ENCODE data around the gene FA2H. TPM values are rescaled to one million over a fixed set of nuclear protein-coding genes. Genes with fewer than 3 reads are reported as not detected.
"Not testable (repeated sequence)": the region's sequence is repeated elsewhere in the genome, so short reads cannot be mapped to it uniquely, and the experiment has no call there.

Gene FA2H
- total and polyA plus RNA-seq, 2 experiments from 2014 or later: 5.7 to 6.3 TPM

DNA sequence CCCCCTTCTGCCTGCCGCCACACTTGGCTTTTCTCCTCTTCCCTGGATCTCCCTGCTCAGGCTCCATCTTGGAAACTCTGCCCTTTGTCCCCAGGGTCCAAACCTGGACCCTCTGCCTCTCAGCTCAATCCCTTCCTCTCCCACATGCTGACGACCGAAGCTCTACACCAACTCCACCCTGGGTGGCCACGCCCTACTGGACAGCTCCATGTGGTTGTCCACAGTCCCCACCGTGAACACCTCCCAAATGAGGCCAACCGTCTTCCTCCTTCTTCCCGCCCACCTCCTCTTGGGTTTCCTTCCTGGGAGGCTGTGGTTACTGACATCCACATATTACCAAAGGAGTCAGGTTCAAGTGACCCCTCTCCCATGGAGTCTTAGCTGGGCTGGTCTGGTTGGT is 51.4 kb downstream of the FA2H start:
- Mint-ChIP-seq H3K4me3 (no peak overlapping the region; the same call in 2 of the 3 replicates), H3K36me3 (ENCODE audit: low read depth) (peaks cover 6% of the 10 kb centered on the region; the same call in 1 of the 3 replicates), H3K27ac (no peak overlapping the region), H3K27me3 (ENCODE audit: insufficient read depth, low read depth, poor library complexity) (peaks cover 7% of the 10 kb centered on the region), H3K9me3 (peaks cover 14% of the 10 kb centered on the region), H3K4me1 (peaks cover 5% of the 10 kb centered on the region; the same call in 2 of the 3 replicates)
- Histone ChIP-seq H3F3A (replicated peaks; ENCODE audit: low read depth) (0 out of 2 replicates have a peak, but pooled peaks cover 2% of the 10 kb centered on the region), H3K79me2 (replicated peaks; ENCODE audit: insufficient read depth) (no peaks in the 10 kb centered on the region), H3K4me2 (no peak overlapping the region), H2AFZ (no peak overlapping the region), H3K4me3 (no peak overlapping the region), H3K9me2 (ENCODE audit: insufficient read depth) (no peaks in the 10 kb centered on the region), H3K4me1 (ENCODE audit: insufficient read depth) (peaks cover 4% of the 10 kb centered on the region; the same call in 1 of the 2 replicates), H3K36me3 (ENCODE audit: insufficient read depth) (no peaks in the 10 kb centered on the region), H4K20me1 (replicated peaks; ENCODE audit: insufficient read depth) (no peaks in the 10 kb centered on the region), H3K27me3 (ENCODE audit: insufficient read depth) (no peaks in the 10 kb centered on the region), H3K27ac (ENCODE audit: low read depth) (no peak overlapping the region)
- ATAC-seq (no peak), DNase-seq (ENCODE audit: low spot score) (no peak)
- TF ChIP-seq STAT1 (IDR thresholded peaks at IDR 0.05; ENCODE audit: unreplicated experiment) (no peak), EZH2 (IDR thresholded peaks at IDR 0.05; ENCODE audit: low read depth, unreplicated experiment) (no peak), ZNF114 (CRISPR knock-in tag; IDR thresholded peaks at IDR 0.05) (no peak), JUNB (IDR thresholded peaks at IDR 0.05; ENCODE audit: unreplicated experiment) (no peak), POLR2AphosphoS5 (IDR thresholded peaks at IDR 0.05; ENCODE audit: low read depth) (no peak), ZNF331 (CRISPR knock-in tag; IDR thresholded peaks at IDR 0.05; ENCODE audit: low read depth) (no peak)
- TF ChIP-seq, protein P1, sequence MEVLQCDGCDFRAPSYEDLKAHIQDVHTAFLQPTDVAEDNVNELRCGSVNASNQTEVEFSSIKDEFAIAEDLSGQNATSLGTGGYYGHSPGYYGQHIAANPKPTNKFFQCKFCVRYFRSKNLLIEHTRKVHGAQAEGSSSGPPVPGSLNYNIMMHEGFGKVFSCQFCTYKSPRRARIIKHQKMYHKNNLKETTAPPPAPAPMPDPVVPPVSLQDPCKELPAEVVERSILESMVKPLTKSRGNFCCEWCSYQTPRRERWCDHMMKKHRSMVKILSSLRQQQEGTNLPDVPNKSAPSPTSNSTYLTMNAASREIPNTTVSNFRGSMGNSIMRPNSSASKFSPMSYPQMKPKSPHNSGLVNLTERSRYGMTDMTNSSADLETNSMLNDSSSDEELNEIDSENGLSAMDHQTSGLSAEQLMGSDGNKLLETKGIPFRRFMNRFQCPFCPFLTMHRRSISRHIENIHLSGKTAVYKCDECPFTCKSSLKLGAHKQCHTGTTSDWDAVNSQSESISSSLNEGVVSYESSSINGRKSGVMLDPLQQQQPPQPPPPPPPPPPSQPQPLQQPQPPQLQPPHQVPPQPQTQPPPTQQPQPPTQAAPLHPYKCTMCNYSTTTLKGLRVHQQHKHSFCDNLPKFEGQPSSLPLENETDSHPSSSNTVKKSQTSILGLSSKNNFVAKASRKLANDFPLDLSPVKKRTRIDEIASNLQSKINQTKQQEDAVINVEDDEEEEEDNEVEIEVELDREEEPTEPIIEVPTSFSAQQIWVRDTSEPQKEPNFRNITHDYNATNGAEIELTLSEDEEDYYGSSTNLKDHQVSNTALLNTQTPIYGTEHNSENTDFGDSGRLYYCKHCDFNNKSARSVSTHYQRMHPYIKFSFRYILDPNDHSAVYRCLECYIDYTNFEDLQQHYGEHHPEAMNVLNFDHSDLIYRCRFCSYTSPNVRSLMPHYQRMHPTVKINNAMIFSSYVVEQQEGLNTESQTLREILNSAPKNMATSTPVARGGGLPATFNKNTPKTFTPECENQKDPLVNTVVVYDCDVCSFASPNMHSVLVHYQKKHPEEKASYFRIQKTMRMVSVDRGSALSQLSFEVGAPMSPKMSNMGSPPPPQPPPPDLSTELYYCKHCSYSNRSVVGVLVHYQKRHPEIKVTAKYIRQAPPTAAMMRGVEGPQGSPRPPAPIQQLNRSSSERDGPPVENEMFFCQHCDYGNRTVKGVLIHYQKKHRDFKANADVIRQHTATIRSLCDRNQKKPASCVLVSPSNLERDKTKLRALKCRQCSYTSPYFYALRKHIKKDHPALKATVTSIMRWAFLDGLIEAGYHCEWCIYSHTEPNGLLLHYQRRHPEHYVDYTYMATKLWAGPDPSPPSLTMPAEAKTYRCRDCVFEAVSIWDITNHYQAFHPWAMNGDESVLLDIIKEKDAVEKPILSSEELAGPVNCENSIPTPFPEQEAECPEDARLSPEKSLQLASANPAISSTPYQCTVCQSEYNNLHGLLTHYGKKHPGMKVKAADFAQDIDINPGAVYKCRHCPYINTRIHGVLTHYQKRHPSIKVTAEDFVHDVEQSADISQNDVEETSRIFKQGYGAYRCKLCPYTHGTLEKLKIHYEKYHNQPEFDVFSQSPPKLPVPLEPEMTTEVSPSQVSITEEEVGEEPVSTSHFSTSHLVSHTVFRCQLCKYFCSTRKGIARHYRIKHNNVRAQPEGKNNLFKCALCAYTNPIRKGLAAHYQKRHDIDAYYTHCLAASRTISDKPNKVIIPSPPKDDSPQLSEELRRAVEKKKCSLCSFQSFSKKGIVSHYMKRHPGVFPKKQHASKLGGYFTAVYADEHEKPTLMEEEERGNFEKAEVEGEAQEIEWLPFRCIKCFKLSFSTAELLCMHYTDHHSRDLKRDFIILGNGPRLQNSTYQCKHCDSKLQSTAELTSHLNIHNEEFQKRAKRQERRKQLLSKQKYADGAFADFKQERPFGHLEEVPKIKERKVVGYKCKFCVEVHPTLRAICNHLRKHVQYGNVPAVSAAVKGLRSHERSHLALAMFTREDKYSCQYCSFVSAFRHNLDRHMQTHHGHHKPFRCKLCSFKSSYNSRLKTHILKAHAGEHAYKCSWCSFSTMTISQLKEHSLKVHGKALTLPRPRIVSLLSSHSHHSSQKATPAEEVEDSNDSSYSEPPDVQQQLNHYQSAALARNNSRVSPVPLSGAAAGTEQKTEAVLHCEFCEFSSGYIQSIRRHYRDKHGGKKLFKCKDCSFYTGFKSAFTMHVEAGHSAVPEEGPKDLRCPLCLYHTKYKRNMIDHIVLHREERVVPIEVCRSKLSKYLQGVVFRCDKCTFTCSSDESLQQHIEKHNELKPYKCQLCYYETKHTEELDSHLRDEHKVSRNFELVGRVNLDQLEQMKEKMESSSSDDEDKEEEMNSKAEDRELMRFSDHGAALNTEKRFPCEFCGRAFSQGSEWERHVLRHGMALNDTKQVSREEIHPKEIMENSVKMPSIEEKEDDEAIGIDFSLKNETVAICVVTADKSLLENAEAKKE (CRISPR knock-in tag; IDR thresholded peaks at IDR 0.05): no peak
- TF ChIP-seq, protein P2, sequence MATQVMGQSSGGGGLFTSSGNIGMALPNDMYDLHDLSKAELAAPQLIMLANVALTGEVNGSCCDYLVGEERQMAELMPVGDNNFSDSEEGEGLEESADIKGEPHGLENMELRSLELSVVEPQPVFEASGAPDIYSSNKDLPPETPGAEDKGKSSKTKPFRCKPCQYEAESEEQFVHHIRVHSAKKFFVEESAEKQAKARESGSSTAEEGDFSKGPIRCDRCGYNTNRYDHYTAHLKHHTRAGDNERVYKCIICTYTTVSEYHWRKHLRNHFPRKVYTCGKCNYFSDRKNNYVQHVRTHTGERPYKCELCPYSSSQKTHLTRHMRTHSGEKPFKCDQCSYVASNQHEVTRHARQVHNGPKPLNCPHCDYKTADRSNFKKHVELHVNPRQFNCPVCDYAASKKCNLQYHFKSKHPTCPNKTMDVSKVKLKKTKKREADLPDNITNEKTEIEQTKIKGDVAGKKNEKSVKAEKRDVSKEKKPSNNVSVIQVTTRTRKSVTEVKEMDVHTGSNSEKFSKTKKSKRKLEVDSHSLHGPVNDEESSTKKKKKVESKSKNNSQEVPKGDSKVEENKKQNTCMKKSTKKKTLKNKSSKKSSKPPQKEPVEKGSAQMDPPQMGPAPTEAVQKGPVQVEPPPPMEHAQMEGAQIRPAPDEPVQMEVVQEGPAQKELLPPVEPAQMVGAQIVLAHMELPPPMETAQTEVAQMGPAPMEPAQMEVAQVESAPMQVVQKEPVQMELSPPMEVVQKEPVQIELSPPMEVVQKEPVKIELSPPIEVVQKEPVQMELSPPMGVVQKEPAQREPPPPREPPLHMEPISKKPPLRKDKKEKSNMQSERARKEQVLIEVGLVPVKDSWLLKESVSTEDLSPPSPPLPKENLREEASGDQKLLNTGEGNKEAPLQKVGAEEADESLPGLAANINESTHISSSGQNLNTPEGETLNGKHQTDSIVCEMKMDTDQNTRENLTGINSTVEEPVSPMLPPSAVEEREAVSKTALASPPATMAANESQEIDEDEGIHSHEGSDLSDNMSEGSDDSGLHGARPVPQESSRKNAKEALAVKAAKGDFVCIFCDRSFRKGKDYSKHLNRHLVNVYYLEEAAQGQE (IDR thresholded peaks at IDR 0.05; ENCODE audit: unreplicated experiment): no peak

DNA sequence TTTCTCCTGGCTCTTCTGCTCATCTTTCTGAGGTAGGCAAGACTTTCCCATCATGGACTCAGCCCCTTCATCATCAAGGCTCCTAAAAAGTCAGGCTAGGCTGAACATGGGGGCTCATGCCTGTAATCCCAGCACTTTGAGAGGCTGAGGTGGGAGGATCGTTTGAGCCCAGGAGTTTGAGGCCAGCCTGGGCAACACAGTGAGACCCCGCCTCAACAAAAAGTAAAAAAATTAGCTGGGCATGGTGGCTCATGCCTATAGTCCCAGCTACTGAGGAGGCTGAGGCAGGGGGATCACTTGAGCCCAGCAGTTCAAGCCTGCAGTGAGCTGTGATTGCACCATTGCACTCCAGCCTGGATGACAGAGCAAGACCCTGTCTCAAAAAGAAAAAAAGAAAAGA is 52.5 kb downstream of the FA2H start:
- not testable (repeated sequence) for H3K36me3 Mint-ChIP-seq (ENCODE audit: low read depth); H2AFZ ChIP-seq; H3K36me3 ChIP-seq (ENCODE audit: insufficient read depth); H3F3A ChIP-seq (replicated peaks; ENCODE audit: low read depth); H3K27ac Mint-ChIP-seq; H3K27me3 ChIP-seq (ENCODE audit: insufficient read depth); H3K27ac ChIP-seq (ENCODE audit: low read depth); H3K4me3 Mint-ChIP-seq; DNase-seq (ENCODE audit: low spot score); H4K20me1 ChIP-seq (replicated peaks; ENCODE audit: insufficient read depth); H3K9me2 ChIP-seq (ENCODE audit: insufficient read depth); H3K4me3 ChIP-seq; H3K4me1 ChIP-seq (ENCODE audit: insufficient read depth); H3K4me1 Mint-ChIP-seq; H3K79me2 ChIP-seq (replicated peaks; ENCODE audit: insufficient read depth); ATAC-seq; H3K4me2 ChIP-seq
- Mint-ChIP-seq H3K27me3 (ENCODE audit: insufficient read depth, low read depth, poor library complexity) (peaks cover 12% of the 10 kb centered on the region), H3K9me3 (peaks cover 10% of the 10 kb centered on the region)

Measured in GM23338 (cell line).